Lower leg skin (tissue), 4 donors: ENCODE measurements around the gene ZP1. TPM values are rescaled to one million over a fixed set of nuclear protein-coding genes. Genes with fewer than 3 reads are reported as not detected.

Experiments
- DNase-seq, 2 donors: peaks; one replicate each; pipeline ENCODE4 v3.0.0-alpha.2; 2019; ENCODE audit warnings: low spot score in 2 of 2
- H3K4me3 ChIP-seq: fragments of 200-600 bp; sonication (generic); 2 replicates; pipeline ENCODE4 v1.5.1; 2017; ENCODE audit warnings: mild to moderate bottlenecking, low read depth; ENCODE audit not compliant: poor library complexity, severe bottlenecking
- CTCF ChIP-seq, 3 donors: fragments of 450-650 bp; IDR thresholded peaks; one replicate each; pipeline ENCODE4 v1.5.1; 2016; ENCODE audit warnings: antibody characterized with exemption in 3 of 3, mild to moderate bottlenecking in 3 of 3, moderate library complexity in 2 of 3
- POLR2A ChIP-seq, 2 donors: fragments of 450-650 bp; IDR thresholded peaks; one replicate each; pipeline ENCODE4 v1.6.1; 2016 to 2017; ENCODE audit warnings: antibody characterized with exemption in 2 of 2, mild to moderate bottlenecking in 1 of 2, moderate library complexity in 1 of 2
- WGBS, 2 donors: methylation state at CpG; one replicate each; pipeline ENCODE4 v1.1.5; 2018; 5-methylcytosine and 5-hydroxymethylcytosine counted together
- intact Hi-C: fragments of 100-400 bp; cut with DNase I; formaldehyde crosslinking; loops from one replicate; pipeline ENCODE4 v1.15.0; 2023; ENCODE audit warnings: low total_unique reads
- total RNA-seq, 4 donors: library from RNA; depleted of rRNA; stranded (reverse); fragments of >200 nt; gene quantifications; one replicate each; pipeline ENCODE4 v1.1.0, GENCODE V29; 2016

The ZP1 gene
- total RNA-seq, 4 donors from 2014 or later: 0.25 to 0.26 TPM; not detected in 2

DNA sequence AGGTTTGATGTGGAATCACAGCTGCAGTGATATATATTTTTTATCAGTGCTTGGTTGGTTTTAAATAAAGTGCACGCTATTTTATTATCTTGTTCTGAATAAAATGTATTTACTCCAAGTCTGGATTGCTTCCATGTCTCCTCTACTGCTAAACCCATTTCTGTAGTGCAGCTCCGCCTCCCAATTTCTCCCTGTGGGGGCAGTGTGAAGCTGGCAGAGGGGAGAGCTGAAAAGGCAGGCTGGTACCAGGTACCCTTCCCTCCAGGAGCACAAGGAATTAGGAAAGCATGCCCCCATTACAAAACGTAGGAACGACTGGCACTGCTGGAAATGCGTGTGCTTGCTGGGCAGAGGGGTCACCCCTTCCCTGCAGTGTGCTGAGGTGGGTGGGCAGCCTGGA lies 56.0 kb downstream of the ZP1 start:
- no peak for DNase-seq
- 78 to 80% methylated on average over 5 of the region's 5 CpGs for WGBS, 2 donors
- intact Hi-C loops: no loop called here
- TF ChIP-seq CTCF (IDR thresholded peaks at IDR 0.05): no peak
- TF ChIP-seq POLR2A (IDR thresholded peaks at IDR 0.05): no peak
- no peak overlapping the region for H3K4me3 ChIP-seq

DNA sequence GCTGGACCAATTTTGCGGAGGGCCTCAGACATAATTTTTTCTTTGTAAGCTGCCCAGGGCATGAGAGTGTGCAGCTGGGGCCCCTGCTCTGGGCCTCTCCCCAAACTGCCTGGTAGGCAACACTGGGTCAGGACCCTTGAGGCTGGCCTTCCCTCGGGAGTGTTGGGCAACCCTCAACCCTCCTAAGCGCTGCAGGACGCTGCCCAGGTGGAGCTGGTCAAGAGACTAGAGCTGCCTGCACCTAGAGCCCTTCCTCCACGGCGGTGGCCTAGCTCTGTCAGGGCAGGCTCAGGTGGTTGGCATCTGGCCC lies 56.4 kb downstream of the ZP1 start:
- TF ChIP-seq POLR2A (IDR thresholded peaks at IDR 0.05) (no peak), CTCF (IDR thresholded peaks at IDR 0.05) (no peak)
- no peak for DNase-seq
- no peak overlapping the region for H3K4me3 ChIP-seq
- WGBS, 2 donors: 54 to 63% methylated on average over 6 of the region's 6 CpGs
- intact Hi-C loops: no loop called here

- WGBS, 2 donors: 0 to 1% methylated on average over 16 to 37 of the region's 69 CpGs
- intact Hi-C loops: no loop called here
- TF ChIP-seq POLR2A (IDR thresholded peaks at IDR 0.05): no peak
- H3K4me3 ChIP-seq: peak within 1 kb of the TSS; percentile 26
- peak; percentile 36 to 93 for DNase-seq
These were observed 57.0 kb downstream of the ZP1 start, which contains the start of gene TMEM132A for GRCh38 chr11:60924110-60924905. TSS of gene TMEM132A (plus strand) at chr11:60924460. CDS start at chr11:60924634, 174 bp downstream.

Other genes with a start within 250 kb of the ZP1 start
- not detected for gene MS4A8, start 167.9 kb upstream of the ZP1 start, total RNA-seq
- not detected for gene MS4A18, start 142.8 kb upstream of the ZP1 start, total RNA-seq
- not detected for gene MS4A15, start 110.7 kb upstream of the ZP1 start, total RNA-seq
- not detected for gene MS4A10, start 82.2 kb upstream of the ZP1 start, total RNA-seq
- gene CCDC86, start 25.4 kb upstream of the ZP1 start, total RNA-seq: 10 to 100 TPM; 19.2 to 43.8 (median 21.8) TPM
- gene PTGDR2, start 11.6 kb upstream of the ZP1 start, total RNA-seq: under 1 TPM; 0.13 to 0.64 (median 0.32) TPM
- 100 to 1,000 TPM in 3 of 4 donors, 10 to 100 TPM in 1; 75.3 to 119 (median 108) TPM for gene PRPF19, start 39.0 kb downstream of the ZP1 start, total RNA-seq
- 100 to 1,000 TPM in 1 of 4 donors, 10 to 100 TPM in 3; 62.1 to 101 (median 81.8) TPM for gene TMEM109, start 46.6 kb downstream of the ZP1 start, total RNA-seq
- 10 to 100 TPM in 1 of 4 donors, 1 to 10 TPM in 3; 2.9 to 13.7 (median 5.3) TPM for gene TMEM132A, start 56.9 kb downstream of the ZP1 start, total RNA-seq
- gene SLC15A3, start 84.6 kb downstream of the ZP1 start, total RNA-seq: 1 to 10 TPM; 4.4 to 7.4 (median 5.4) TPM
- 1 to 10 TPM in 3 of 4 donors, under 1 TPM in 1; 0.42 to 2.7 (median 1.8) TPM for gene CD6, start 104.1 kb downstream of the ZP1 start, total RNA-seq
- under 1 TPM; 0.08 to 0.88 (median 0.38) TPM for gene CD5, start 234.9 kb downstream of the ZP1 start, total RNA-seq